Stimulated activated CD8-positive, alpha-beta memory T cell treated with anti-CD3 and anti-CD28 coated beads, Interleukin-12 subunit alpha, Interleukin-12 subunit beta, amount 100 ng/mL, for 1 hour (primary cell): ENCODE measurements around the gene PCDH18.
"Not testable (repeated sequence)": the region's sequence is repeated elsewhere in the genome, so short reads cannot be mapped to it uniquely, and the experiment has no call there.

Source experiments
- DNase-seq: peaks from one replicate; pipeline ENCODE4 v3.0.0-alpha.2; 2020; ENCODE audit warnings: low read depth

The PCDH18 gene, protein sequence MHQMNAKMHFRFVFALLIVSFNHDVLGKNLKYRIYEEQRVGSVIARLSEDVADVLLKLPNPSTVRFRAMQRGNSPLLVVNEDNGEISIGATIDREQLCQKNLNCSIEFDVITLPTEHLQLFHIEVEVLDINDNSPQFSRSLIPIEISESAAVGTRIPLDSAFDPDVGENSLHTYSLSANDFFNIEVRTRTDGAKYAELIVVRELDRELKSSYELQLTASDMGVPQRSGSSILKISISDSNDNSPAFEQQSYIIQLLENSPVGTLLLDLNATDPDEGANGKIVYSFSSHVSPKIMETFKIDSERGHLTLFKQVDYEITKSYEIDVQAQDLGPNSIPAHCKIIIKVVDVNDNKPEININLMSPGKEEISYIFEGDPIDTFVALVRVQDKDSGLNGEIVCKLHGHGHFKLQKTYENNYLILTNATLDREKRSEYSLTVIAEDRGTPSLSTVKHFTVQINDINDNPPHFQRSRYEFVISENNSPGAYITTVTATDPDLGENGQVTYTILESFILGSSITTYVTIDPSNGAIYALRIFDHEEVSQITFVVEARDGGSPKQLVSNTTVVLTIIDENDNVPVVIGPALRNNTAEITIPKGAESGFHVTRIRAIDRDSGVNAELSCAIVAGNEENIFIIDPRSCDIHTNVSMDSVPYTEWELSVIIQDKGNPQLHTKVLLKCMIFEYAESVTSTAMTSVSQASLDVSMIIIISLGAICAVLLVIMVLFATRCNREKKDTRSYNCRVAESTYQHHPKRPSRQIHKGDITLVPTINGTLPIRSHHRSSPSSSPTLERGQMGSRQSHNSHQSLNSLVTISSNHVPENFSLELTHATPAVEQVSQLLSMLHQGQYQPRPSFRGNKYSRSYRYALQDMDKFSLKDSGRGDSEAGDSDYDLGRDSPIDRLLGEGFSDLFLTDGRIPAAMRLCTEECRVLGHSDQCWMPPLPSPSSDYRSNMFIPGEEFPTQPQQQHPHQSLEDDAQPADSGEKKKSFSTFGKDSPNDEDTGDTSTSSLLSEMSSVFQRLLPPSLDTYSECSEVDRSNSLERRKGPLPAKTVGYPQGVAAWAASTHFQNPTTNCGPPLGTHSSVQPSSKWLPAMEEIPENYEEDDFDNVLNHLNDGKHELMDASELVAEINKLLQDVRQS

DNA sequence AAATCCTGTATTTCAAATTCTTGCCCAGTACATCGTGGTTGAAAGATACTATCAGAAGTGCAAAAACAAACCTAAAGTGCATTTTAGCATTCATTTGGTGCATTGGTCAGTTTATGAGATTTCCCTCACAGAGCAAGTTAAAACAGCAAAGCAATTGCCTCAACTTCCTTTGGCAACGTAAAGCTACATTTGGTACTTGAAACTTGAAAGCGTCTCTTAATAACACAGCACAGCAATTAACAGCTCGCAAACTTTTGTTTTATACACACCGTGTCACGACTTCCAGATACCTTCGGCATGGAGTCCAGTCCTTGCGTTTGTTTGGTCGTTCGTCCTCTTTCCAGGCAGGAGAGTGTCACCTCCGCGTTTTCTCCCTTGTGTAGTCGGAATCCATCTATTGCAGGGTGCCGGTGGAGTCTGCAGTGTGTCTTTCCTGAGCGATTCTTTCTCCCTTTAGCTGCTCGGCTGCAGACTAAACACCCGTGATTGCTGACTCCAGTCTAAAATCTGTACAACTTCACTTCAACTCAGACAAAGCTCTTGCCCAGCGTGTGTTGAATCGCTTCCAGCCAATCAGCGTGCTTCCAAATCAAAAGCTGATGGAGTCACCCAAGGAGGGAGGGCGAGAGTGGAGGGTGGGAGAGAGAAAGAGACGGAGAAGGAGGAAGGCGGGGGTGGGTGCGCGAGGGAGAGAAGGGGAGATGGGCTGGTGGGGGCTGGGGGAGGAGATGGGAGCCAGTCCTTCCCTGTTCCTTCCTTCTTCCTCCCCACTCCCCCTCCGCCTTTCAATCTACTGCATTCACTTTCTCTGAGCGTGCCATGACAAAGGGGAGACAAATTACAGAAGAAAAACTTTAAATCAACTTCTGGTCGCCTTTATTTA is at the start of gene PCDH18:
Gene PCDH18 (minus strand): TSS at position 509 of the 883 bp plus-strand sequence. CDS start 406 bp downstream, at position 103.
- no peak for DNase-seq

DNA sequence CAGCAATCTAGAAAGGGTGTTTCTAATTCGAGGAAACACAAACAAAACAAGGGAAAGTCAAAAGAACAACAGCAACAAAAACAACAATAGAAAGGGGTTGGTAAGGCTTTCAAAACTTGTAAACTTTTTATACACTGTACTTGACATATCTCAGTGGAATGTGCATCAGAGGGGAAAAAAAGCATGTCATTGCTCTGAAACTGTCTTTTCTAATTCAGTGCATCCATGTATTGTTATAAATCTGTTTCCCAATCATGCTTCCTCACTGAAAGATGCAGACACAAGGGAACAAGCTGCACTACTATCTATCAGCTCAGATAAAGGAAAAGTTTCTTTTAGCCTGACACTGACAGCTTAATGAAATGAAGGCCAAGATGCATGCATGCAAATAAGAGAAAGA is 44.2 kb upstream of the PCDH18 start:
- DNase-seq = no peak

DNA sequence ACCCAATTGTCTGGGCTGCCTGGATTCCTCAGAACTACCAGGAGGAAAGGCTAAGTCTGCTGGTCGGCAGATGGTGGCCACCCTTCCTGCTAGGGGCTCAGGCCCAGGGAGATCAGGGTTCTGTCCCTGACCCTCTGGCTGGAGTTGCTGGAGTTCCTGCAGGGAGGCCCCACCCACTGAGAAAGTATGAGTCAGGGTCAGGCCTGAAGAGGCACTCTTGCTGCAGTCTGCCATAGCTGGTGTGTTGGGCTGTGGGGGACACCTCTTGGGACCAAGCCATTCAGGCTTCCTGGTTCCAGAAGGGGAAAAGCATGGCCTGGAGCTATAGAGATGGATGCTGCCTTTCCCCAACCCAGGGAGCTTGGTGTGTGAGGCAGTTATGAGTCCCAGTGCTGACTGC is 40.4 kb upstream of the PCDH18 start:
- no peak for DNase-seq

DNA sequence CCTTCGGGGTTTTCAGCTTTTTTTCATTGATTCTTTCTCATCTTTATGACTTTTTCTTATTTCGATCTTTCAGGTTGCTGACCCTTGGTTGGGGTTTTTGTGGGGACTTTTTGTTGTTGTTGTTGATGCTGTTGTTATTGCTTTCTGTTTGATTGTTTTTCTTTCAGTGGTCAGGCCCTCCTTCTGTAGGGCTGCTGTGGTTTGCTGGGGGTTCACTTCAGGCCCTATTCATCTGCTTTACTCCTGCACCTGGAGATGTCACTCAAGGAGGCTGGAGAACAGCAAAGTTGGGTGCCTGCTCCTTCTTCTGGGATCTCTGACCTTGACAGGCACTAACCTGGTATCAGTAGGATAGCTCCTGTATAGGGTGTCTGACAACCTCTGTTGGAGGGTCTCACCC is 39.9 kb upstream of the PCDH18 start:
- no peak for DNase-seq

DNA sequence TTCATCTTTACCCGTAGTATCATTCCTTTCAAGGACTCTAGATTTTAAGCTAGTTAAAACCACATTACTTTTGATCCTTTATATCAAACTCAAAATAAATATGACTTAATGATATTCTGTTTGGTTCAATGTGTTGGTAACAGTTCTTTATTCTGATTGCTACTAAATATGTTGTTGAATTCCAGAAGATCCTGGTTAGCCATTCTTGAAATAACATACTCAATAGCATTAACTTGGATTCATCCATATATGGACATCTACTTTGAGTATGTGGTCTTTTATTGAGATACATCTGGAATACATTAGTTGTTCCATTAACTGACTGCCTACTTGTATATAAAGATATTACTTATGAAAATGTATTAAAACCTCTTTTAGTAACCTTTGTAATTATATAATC is 27.5 kb upstream of the PCDH18 start:
- DNase-seq = no peak

DNA sequence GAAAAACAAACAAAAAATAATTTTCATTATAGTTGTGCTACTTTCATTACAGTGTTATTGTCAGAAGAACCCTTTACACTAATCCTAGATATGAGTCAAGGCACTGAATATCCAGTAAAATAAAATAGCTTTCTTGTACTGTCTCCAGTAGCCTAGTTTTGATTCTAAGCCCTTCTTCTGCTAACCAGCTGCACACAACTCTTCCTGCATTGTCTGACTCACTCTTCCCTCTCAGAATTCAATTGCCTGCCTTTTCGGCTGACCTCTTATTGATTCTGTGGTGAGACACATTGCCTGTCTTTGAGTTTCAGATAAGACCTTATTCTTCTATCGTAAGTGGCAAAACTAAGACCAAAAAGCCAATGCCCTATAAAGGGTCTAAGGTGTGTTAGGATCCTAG is 26.7 kb upstream of the PCDH18 start:
- DNase-seq = no peak

DNA sequence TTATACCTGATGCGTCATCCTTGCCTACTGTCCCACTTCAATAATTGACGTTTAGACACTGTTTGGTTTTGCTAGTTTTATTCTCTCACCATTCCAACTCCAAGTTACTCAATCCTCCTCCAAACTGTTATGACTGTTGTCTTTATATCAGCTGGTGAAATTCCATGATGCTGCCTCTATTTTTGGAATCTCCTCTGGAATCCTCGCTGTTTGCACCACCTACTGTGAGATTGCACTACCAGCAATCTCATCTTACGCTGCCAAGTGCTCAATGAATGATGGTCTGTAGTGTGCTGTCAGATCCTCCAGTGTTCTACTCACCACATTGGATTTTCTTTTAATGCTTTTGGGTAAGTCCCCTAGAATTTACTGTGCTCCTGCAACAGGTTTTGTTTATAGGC is 13.2 kb upstream of the PCDH18 start:
- no peak for DNase-seq

DNA sequence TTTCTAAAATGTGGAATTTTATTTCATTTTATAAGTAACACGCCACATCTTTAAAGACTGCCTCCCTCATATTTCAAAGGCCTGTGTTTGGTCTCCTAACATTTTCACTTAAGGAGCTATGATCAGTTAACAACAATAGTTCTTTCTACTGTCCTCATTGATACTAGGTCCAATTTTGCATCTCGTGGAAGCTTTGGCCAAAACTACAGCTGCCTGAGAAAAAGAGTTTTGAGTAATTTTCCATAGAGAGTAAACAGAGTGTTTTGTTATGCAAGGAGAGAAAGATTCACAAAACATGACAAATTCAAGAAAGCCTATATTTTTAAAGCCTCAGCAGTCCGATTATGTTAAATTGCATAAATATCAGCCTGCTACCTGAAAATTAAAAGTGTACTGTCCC is 11.4 kb upstream of the PCDH18 start:
- DNase-seq = no peak

DNA sequence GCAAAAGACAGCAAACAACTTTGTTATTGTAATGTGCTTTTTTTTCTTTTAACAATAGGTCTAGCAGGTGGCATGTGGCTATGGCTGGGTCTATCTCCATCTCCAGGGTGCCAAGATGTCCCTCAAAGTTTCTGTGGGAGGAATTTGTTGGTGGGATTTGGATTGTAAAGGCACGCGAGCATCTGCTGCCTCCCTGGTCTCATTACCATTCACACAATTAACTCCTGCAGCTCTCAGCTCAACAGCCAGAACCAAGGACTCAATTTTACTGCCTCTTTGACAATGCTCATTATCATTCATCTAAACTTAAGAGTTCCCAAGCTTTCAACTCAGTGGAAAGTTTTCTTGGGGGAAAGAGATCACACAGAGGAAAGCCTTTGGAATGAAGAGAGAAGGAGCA is 10.9 kb upstream of the PCDH18 start:
- DNase-seq = no peak

DNA sequence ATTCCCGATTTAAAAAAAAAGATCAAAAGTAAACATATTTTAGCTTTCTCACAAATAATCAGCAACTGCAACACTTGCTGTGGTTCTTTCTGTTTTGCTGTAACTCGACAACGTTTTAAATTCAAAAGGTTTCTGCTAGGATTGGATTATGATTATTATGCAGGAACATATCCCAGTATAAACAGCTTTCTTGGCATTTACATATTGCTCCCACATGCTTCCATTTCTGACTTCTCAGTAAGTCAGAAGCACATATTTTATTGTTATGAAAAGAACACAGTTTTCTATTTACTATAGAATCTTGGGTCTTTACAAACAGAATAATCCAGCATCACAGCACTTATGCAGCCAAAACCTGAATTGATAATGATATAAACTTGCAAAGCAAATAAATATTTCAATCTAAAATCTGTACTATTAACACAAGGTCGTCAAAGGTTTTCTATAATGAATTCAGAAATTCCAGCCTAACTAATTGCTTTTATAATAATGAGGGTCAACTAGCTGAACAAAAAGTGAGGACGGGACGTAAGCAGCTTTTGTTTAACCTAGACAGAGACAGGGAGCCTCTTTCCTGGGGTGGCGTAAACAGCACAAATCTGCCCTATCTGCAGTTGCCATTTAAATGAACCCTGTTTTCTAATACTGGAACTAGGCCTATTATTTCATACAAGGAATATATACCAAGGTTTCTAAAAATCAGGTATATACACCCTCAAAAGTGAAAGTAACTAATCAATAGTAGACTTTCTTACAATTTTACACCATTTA is 9.8 kb upstream of the PCDH18 start:
- no peak for DNase-seq

DNA sequence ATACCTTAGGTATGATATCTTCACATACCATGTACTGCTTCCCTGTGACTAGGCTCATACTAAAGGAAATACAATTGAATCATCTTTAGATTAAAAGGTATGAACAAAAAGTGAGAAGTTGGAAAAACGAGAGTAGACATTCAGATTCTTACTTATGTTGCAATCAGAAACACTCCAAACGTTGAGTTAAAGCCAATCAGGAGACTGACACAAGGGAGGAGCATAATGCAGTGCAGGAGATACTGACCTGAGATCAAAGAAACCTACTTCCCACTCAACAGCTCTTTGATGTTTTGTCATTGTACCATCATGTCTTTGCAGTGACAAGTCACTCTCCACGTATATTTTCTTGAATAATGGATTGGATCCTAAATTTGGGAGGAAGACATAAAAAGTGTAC is 8.9 kb upstream of the PCDH18 start:
- DNase-seq = no peak

DNA sequence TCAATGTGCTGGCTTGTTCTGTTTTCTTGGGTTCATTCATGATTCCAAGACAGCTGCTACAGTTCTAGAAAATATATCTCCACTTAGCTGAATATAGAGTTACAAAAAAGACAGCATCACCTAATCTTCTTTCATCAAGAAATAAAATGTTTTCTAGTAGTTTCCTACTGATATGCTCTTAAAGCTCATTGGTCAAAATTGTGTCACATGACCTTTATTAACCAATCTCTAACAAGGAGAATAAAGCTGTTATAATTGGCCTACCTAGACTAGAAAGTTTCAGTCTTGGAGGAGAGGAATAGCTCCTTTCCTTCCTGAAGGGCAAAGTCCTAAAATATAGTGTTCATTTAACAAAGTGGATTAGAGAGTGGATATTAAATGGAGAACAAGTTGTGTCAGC is 8.1 kb upstream of the PCDH18 start:
- no peak for DNase-seq

DNA sequence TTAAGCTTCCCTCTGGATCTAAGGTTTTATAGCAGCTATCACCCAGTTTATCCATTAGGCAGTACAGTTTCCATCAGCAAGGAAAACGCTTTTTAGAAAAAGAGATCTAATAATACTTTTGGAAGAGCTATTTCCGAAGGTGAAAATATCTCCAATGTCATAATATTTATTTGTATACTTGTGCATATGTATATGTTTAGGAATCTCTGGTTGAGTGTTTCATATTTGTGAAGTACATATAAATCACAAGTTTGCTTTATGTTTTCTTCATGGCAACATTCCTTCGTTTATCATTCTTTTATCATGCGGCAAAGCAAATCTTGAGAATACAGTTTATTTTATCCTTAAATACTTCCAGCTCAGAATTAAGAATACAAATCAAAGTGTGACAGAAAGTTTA is 6.2 kb upstream of the PCDH18 start:
- DNase-seq = no peak

DNA sequence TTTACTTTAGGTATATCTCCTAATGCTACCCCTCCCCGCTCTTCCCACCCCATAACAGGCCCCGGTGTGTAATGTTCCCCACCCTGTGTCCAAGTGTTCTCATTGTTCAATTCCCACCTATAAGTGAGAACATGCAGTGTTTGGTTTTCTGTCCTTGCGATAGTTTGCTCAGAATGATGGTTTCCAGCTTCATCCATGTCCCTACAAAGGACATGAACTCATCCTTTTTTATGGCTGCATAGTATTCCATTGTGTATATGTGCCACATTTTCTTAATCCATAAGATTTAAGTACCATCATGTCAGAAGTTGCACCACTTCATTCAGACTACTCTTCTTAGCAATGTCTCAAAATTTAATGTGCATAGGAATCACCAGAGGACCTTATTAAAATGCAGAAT is 5.5 kb upstream of the PCDH18 start:
- not testable (repeated sequence) for DNase-seq

DNA sequence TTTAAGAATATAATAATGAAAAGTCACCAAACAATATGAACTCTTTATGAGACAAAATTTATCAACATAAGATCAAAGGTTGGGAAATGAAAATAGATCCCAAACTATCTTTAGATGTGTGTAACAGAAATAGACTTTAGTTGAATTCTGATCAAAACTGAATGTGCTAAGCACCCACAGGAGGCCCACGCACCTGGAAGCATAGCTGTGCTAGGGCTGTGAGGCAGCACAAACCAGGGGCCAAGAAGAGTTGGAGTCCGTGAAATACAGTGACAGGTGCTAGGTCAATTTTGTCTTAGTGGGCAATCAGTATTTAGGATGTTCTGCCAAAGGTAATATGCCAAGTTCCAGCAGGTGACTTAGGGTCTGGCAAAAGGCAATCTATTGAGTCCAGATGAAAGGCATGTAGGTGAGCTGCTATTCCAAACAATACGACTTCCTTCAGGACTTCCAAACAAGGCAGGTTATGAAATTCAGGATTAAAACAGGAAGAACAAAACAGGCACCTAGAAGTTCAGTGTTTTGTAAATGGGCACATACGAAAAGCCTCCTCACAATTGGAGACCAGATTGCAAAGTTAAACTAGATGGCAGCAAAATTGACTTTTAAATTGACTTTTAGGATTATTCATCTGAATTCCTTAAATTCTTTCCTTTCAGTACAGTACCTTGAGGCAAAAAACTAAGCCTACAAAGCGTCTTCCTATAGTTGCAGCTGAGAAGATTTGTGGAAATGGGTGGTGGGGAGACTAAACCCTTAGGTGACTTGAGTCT is 4.7 kb upstream of the PCDH18 start:
- DNase-seq = no peak

DNA sequence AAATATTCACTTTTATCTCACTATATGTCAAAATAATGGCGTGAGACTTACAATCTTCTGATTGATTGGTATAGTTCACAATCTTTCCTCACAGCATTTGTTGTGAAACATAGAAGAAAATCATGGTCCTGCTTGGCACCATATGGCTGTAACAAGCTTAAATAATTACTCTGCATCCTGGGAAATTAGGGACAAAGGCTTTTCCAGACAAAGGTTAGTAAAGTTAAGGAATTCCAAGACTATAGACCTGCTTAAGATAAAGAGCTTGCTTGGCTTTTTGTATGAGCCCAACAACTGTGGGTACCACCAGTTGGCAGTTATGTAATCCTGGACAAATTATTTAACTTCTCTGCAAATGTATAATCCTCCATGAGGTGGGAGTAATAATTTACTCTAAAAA is 3.4 kb upstream of the PCDH18 start:
- DNase-seq = no peak

DNA sequence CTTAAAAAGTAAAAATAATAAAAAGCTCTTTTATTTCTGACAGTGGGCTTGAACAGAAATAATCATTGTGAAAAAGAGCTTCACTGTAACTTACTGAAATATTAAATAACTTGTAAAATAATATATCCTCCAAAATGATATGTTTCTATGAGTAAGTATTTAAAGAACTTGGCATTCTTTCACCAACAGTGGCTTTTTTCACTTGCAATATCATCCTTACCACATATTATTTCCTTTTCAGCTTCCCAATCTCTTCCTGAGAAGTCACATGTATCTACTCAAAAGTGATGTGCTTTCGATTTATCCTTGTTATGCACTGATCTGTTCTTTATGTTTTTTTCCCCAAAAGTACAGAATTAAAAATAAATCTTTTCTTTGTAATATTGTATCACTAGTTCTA is 2.2 kb upstream of the PCDH18 start:
- DNase-seq = no peak

DNA sequence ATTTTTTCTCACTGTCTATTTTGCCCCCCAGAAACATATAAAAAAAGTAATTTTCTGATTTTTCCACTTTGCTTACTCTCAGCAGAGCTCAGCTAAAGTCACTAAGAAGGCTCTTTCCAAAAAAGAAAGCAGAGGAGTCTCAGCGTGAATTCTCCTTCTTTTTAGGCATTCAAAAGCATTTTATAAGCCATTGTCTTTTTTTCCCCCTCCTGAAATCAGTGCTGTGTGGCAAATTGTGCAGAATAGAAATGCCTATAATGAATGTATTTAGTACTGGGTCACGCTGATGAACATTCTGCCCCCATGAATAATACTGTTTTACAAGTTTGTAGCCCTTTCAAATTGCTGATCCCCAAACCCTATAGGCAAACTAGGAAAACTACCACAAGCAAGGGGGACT is 1.6 kb upstream of the PCDH18 start:
- no peak for DNase-seq

DNA sequence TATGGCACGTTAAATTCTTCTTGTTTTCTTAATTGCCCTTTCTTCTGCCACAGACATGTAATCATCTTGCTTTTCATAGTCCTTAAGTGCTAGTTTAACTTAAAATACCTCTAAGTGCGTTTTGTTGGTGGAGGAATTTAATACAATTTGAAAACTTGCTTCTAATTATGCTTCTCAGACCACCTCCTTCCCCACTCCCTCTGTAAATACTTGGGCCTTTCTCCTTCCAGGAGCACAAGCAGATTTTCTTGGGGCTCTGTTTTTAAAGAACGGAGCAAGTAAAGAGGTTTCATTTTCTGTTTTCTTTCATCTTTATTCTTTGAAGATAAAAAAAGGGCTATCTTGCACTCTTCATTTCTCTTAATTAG is 559 bp upstream of the PCDH18 start:
- no peak for DNase-seq
